ENCODE data around the gene ADCY6.

GRCh38 chr12:48817873-48818830 is 29.3 kb upstream of the ADCY6 start, which contains the start of gene CACNB3:
- TF ChIP-seq CTCF (IDR thresholded peaks at IDR 0.05) (no peak), POLR2A (IDR thresholded peaks at IDR 0.05) (no peak)

Data from adrenal gland (tissue), 5 donors.